Omental fat pad (tissue), 4 donors: ENCODE measurements around the gene HNRNPUL1. TPM values are rescaled to one million over a fixed set of nuclear protein-coding genes. Genes with fewer than 3 reads are reported as not detected.
"Not testable (repeated sequence)": the region's sequence is repeated elsewhere in the genome, so short reads cannot be mapped to it uniquely, and the experiment has no call there.

Experiments used
- ATAC-seq: fragments of 150-250 bp; one replicate; pipeline ENCODE4 v1.9.1; 2016; ENCODE audit warnings: mild to moderate bottlenecking, moderate library complexity; ENCODE audit not compliant: low FRiP score
- DNase-seq: peaks from one replicate; pipeline ENCODE4 v3.0.0-alpha.2; 2019; ENCODE audit warnings: low spot score
- CTCF ChIP-seq, 3 donors: fragments of 450-650 bp; IDR thresholded peaks; one replicate each; pipeline ENCODE4 v1.5.1; 2016 to 2017; ENCODE audit warnings: antibody characterized with exemption in 3 of 3, mild to moderate bottlenecking in 3 of 3, moderate library complexity in 2 of 3
- total RNA-seq, 4 donors: library from RNA; depleted of rRNA; stranded (reverse); fragments of >200 nt; gene quantifications; one replicate each; pipeline ENCODE4 v1.1.0, GENCODE V29; 2016

HNRNPUL1 gene
- total RNA-seq, 4 donors from 2014 or later: 92.5 to 173 (median 117) TPM

GRCh38 chr19:41226874-41227390, 37.2 kb upstream of the HNRNPUL1 start:
- DNase-seq (no peak), ATAC-seq (no peak)
- TF ChIP-seq CTCF (IDR thresholded peaks at IDR 0.05): no peak

GRCh38 chr19:41228486-41228885, 35.7 kb upstream of the HNRNPUL1 start:
- ATAC-seq (no peak), DNase-seq (no peak)

DNA sequence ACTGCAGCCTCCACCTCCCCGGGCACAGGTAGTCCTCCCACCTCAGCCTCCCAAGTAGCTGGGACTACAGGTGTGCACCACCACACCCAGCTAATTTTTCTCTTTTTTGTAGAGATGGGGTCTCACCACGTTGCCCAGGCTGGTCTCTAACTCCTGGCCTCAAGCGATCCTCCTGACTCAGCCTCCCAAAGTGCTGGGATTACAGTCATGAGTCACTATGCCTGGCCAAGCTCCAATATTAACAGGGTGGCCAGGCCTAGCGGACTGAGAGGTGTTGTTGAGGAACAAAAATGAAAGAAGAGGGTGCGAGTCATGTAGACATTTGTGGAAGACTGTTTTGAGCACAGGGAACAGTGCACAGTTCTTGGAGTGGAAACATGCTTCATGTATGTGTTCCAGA, 34.8 kb upstream of the HNRNPUL1 start:
- ATAC-seq, DNase-seq: not testable (repeated sequence)

More at GRCh38 chr19:41228486-41228885, 35.7 kb upstream of the HNRNPUL1 start:
- no peak for TF ChIP-seq CTCF (IDR thresholded peaks at IDR 0.05)

DNA sequence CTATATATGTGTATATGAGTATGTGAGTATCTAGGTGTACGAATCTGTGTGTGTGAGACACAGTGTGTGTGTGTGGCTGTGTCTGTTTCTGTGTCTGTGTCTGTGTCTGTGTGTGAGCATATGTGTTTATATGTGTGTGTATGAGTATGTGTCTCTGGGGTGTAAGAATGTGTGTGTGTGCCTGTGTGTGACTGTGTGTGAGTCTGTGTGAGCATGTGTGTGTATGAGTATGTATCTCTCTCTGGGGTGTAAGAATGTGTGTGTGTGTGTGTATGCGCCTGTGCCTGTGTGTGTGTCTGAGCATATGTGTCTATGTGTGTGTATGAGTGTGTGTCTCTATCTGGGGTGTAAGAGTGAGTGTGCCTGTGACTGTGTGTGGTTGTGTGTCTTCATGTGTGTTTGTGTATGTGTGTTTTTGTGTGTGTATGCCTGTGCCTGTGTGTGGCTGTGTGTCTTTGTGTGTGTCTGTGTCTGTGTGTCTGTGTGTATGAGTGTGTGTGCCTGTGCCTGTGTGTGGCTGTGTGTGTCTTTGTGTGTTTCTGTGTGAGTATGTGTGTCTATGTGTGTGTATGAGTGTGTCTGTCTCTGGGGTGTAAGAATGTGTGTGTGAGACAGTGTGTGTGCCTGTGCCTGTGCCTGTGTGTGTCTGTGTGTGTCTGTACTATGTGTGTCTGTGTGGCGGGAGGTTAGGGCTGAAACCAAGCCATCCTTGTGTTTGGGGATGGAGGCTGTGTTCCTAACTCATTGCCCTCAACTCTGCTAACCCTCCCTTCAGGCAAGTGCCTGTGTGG, 33.9 kb upstream of the HNRNPUL1 start:
- ATAC-seq (no peak), DNase-seq (no peak)
- no peak for TF ChIP-seq CTCF (IDR thresholded peaks at IDR 0.05)

- DNase-seq: no peak
- ATAC-seq: no peak
- TF ChIP-seq CTCF (IDR thresholded peaks at IDR 0.05): no peak
Observed at GRCh38 chr19:41232686-41233085, 31.5 kb upstream of the HNRNPUL1 start.

DNA sequence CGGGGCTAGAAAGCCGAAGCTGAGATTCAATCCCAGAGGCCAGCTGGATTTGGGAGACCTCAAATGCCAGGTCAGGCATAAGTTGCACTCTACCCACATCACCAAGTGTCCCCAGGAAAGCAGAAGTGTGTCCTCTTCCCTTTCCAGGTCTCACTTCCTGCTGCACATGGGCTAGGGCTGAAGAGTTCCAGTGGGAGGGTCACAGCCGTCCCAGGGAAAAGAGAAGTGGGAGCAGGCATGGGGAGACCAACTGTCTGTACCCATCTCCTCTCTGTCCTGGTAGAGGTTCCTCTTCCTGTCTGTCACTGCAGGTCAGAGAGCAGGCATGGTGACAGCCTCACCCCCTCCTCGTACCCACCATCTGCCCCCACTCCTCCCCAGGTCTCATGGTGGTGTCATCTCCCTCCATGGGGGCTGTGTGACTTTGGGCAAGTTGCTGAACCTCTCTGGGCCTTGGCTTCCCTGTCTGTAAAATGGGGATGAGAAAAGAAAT, 30.4 kb upstream of the HNRNPUL1 start:
- DNase-seq: no peak
- no peak for TF ChIP-seq CTCF (IDR thresholded peaks at IDR 0.05)
- ATAC-seq: no peak

GRCh38 chr19:41234512-41235168, 29.5 kb upstream of the HNRNPUL1 start:
- ATAC-seq (no peak), DNase-seq (no peak)
- no peak for TF ChIP-seq CTCF (IDR thresholded peaks at IDR 0.05)
